ENCODE data around the gene SYT1. TPM values are rescaled to one million over a fixed set of nuclear protein-coding genes. Genes with fewer than 3 reads are reported as not detected.

Gene SYT1
- total and polyA plus RNA-seq, 2 of the 4 experiments (the other 2 are of a cell fraction), result 2.8 to 3.0 TPM

GRCh38 chr12:79055926-79056674 is 191.5 kb downstream of the SYT1 start:
- Histone ChIP-seq H2AFZ (replicated peaks; ENCODE audit: low read length, poor library complexity) (no peak overlapping the region), H4K91ac (ENCODE audit: insufficient read depth, low read depth, low read length) (no peak overlapping the region), H3K27me3 (ENCODE audit: control insufficient read depth, insufficient read depth, low read length) (no peaks in the 10 kb centered on the region), H2AK5ac (ENCODE audit: low read depth, low read length) (peak overlapping the region; percentile 69; the same call in 1 of the 2 replicates), H3K27ac (ENCODE audit: insufficient read depth, low read length) (no peak overlapping the region), H3K9ac (ENCODE audit: low read depth, low read length) (no peak overlapping the region), H2BK15ac (ENCODE audit: low read depth, low read length) (peak overlapping the region; percentile 26; the same call in 2 of the 3 replicates), H3K56ac (ENCODE audit: extremely low read depth, insufficient read depth, low read length) (no peak overlapping the region), H2BK5ac (ENCODE audit: low read depth, low read length, poor library complexity, severe bottlenecking) (peak overlapping the region; percentile 57), H3K4me1 (ENCODE audit: control insufficient read depth, insufficient read depth, low read length) (no peaks in the 10 kb centered on the region; the same call in 1 of the 2 replicates), H4K8ac (ENCODE audit: low read depth in 2 of 2, low read length in 2 of 2) (peak overlapping the region in 1 of 2 experiments; percentile 67; a peak in 2 of 4 replicates), H3K9me1 (ENCODE audit: insufficient read depth, low read length) (peaks cover 3% of the 10 kb centered on the region; the same call in 1 of the 2 replicates), H2BK120ac (ENCODE audit: low read depth, low read length) (peak overlapping the region; percentile 94), H3K23ac (ENCODE audit: low read depth, low read length) (peak overlapping the region; percentile 42; the same call in 1 of the 2 replicates), H3K4me2 (ENCODE audit: low read depth, low read length) (peak overlapping the region; percentile 38; the same call in 1 of the 2 replicates), H3K4ac (ENCODE audit: low read depth, low read length) (peak overlapping the region; percentile 54; the same call in 1 of the 2 replicates), H3K9me3 (ENCODE audit: control insufficient read depth, insufficient read depth, low read length) (no peaks in the 10 kb centered on the region), H3K36me3 (ENCODE audit: control insufficient read depth, insufficient read depth, low read length) (no peaks in the 10 kb centered on the region), H3K18ac (ENCODE audit: low read depth, low read length) (peak overlapping the region; percentile 84; the same call in 1 of the 2 replicates), H3K79me1 (ENCODE audit: low read depth in 1 of 2, low read length in 2 of 2) (no peaks in the 10 kb centered on the region), H3K4me3 (ENCODE audit: insufficient read depth, low read depth, low read length) (no peak overlapping the region), H2AK9ac (replicated peaks; ENCODE audit: low read depth, low read length, poor library complexity) (no peak overlapping the region), H4K5ac (ENCODE audit: low read depth, low read length) (0 out of 2 replicates have a peak overlapping the region, but pooled peaks have one; percentile 16), H2BK20ac (ENCODE audit: low read depth, low read length) (peak overlapping the region; percentile 91), H4K20me1 (ENCODE audit: insufficient read depth, low read length) (no peaks in the 10 kb centered on the region), H3K14ac (replicated peaks; ENCODE audit: low read depth, low read length) (peak overlapping the region; percentile 82)
- CTCF ChIA-PET, result no interaction called here
- WGBS, 2 experiments (ENCODE audit: extremely low coverage in 2 of 2, insufficient read length in 1 of 2), result no CpG with 5 or more reads among the region's 3 CpGs
- intact Hi-C loops (cut with micrococcal nuclease) (no loop called here), in situ Hi-C loops (cut with MboI; ENCODE audit: low sequenced_read_pairs) (no loop called here), dilution Hi-C loops (cut with HindIII; ENCODE audit: low sequenced_read_pairs, unreplicated experiment) (no loop called here)
- DNase-seq, result peak; percentile 92
- POLR2A ChIA-PET (ENCODE audit: unreplicated experiment), result no interaction called here
- peak; percentile 89 for ATAC-seq (ENCODE audit: low read depth)
- BruUV-seq (replicated peaks), result no TSS peak
- TF ChIP-seq RFX5 (IDR thresholded peaks at IDR 0.05; ENCODE audit: low read depth, low read length), result no peak
- TF ChIP-seq CEBPB (IDR thresholded peaks at IDR 0.05; ENCODE audit: low read depth, low read length), result 0 out of 2 replicates have a peak, but pooled peaks have one; percentile 5
- TF ChIP-seq POLR2A (IDR thresholded peaks at IDR 0.05; ENCODE audit: low read depth, low read length), result no peak
- TF ChIP-seq, protein P1, sequence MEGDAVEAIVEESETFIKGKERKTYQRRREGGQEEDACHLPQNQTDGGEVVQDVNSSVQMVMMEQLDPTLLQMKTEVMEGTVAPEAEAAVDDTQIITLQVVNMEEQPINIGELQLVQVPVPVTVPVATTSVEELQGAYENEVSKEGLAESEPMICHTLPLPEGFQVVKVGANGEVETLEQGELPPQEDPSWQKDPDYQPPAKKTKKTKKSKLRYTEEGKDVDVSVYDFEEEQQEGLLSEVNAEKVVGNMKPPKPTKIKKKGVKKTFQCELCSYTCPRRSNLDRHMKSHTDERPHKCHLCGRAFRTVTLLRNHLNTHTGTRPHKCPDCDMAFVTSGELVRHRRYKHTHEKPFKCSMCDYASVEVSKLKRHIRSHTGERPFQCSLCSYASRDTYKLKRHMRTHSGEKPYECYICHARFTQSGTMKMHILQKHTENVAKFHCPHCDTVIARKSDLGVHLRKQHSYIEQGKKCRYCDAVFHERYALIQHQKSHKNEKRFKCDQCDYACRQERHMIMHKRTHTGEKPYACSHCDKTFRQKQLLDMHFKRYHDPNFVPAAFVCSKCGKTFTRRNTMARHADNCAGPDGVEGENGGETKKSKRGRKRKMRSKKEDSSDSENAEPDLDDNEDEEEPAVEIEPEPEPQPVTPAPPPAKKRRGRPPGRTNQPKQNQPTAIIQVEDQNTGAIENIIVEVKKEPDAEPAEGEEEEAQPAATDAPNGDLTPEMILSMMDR (conservative IDR thresholded peaks at IDR 0.05; ENCODE audit: low read depth, low read length), result no peak
- no peak for TF ChIP-seq NFE2L2 (IDR thresholded peaks at IDR 0.05; ENCODE audit: low read depth, low read length)
- TF ChIP-seq FOS (IDR thresholded peaks at IDR 0.05; ENCODE audit: low read depth, low read length), result peak; percentile 62; the same call in 1 of the 2 replicates
- TF ChIP-seq RCOR1 (IDR thresholded peaks at IDR 0.05; ENCODE audit: insufficient replicate concordance, low read length), result no peak
- TF ChIP-seq RAD21 (IDR thresholded peaks at IDR 0.05; ENCODE audit: low read length), result no peak
- no peak for TF ChIP-seq CHD1 (IDR thresholded peaks at IDR 0.05; ENCODE audit: low read depth, low read length)
- TF ChIP-seq, protein P2, sequence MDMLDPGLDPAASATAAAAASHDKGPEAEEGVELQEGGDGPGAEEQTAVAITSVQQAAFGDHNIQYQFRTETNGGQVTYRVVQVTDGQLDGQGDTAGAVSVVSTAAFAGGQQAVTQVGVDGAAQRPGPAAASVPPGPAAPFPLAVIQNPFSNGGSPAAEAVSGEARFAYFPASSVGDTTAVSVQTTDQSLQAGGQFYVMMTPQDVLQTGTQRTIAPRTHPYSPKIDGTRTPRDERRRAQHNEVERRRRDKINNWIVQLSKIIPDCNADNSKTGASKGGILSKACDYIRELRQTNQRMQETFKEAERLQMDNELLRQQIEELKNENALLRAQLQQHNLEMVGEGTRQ (IDR thresholded peaks at IDR 0.05; ENCODE audit: low read depth, low read length), result no peak
- no peak for TF ChIP-seq MAFK (IDR thresholded peaks at IDR 0.05; ENCODE audit: low read depth, low read length)
- TF ChIP-seq BHLHE40 (IDR thresholded peaks at IDR 0.05; ENCODE audit: low read depth, low read length), result no peak
- no peak for TF ChIP-seq SMC3 (IDR thresholded peaks at IDR 0.05; ENCODE audit: low read depth, low read length)
- no peak for TF ChIP-seq MAZ (IDR thresholded peaks at IDR 0.05; ENCODE audit: borderline replicate concordance, low read depth, low read length)
- no peak for TF ChIP-seq MXI1 (IDR thresholded peaks at IDR 0.05; ENCODE audit: borderline replicate concordance, low read depth, low read length)
